Hepatocyte (in vitro differentiated cells): ENCODE measurements around the gene KTI12.

Experiments used
- CTCF ChIP-seq: fragments of 200-600 bp; sonication (generic); IDR thresholded peaks from 2 replicates; pipeline ENCODE4 v1.5.1; 2016; ENCODE audit warnings: antibody characterized with exemption, mild to moderate bottlenecking; ENCODE audit not compliant: poor library complexity
- EZH2 ChIP-seq: fragments of 200-600 bp; sonication (generic); IDR thresholded peaks from 2 replicates; pipeline ENCODE4 v1.6.1; 2016; ENCODE audit warnings: antibody characterized with exemption, mild to moderate bottlenecking, borderline replicate concordance
- EZH2phosphoT487 ChIP-seq: fragments of 200-600 bp; sonication (generic); IDR thresholded peaks from one replicate; pipeline ENCODE4 v1.6.1; 2018; ENCODE audit warnings: antibody characterized with exemption, mild to moderate bottlenecking, low read depth, moderate library complexity; ENCODE audit not compliant: unreplicated experiment, severe bottlenecking

GRCh38 chr1:52007215-52008002, 26.2 kb downstream of the KTI12 start:
- TF ChIP-seq EZH2phosphoT487: no peak
- TF ChIP-seq CTCF: no peak
- no peak for TF ChIP-seq EZH2
